ENCODE data around the gene SERTAD3. TPM values are rescaled to one million over a fixed set of nuclear protein-coding genes. Genes with fewer than 3 reads are reported as not detected.

SERTAD3 gene
- total and polyA plus RNA-seq, 2 of the 4 experiments (the other 2 are of a cell fraction): 20.5 to 23.3 TPM

DNA sequence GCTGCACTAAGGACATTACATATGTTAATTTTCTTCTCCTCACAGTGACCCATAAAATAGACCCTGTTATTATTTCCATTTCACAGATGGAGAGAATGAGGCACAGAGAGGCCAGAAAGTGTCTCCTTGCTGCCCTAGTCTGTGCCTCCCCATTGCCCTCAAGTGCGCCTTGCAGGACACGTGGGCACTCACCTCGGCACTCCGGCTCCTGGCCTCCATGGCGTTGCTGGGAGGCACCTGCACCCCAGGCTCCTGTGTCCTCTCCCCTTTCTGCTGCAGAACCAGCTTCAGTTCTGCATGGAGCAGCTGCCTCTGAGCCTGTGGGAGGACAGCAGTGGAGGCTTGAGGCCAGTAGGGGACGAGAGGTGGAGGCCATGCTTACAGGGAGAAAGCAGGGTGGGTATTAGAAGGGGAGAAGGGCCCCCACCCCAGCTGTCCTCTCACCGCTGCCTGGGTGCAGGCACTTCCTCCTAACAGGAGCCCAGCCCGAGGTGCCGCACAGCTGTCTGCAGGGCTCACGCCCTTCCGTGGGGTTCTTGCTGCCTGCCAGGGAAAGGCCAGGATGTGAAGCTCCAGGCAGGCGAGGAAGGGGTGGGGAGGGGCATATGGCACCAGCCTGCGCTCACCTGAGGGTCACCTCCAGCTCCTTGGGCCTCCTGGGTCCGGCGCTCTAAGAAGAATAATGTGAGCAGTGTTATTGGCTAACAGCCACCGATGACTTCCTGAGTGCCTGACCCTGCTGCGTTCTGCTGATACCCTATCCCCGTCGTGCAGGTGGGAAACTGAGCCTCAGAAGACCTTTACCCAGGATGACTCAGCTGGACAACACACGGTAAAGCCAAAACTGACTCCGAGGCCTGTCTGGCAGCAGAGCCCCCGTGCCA is 36.2 kb downstream of the SERTAD3 start:
- Histone ChIP-seq H3K4ac (ENCODE audit: low read depth, low read length) (no peak overlapping the region), H2AK5ac (ENCODE audit: low read depth, low read length) (no peak overlapping the region), H3K56ac (ENCODE audit: extremely low read depth, insufficient read depth, low read length) (no peak overlapping the region), H3K4me1 (ENCODE audit: control insufficient read depth, insufficient read depth, low read length) (no peaks in the 10 kb centered on the region; the same call in 1 of the 2 replicates), H3K23ac (ENCODE audit: low read depth, low read length) (no peak overlapping the region), H2BK20ac (ENCODE audit: low read depth, low read length) (no peak overlapping the region), H2AFZ (replicated peaks; ENCODE audit: low read length, poor library complexity) (no peak overlapping the region), H2BK120ac (ENCODE audit: low read depth, low read length) (no peak overlapping the region), H4K20me1 (ENCODE audit: insufficient read depth, low read length) (no peaks in the 10 kb centered on the region), H3K9me1 (ENCODE audit: insufficient read depth, low read length) (no peaks in the 10 kb centered on the region), H4K8ac (ENCODE audit: low read depth in 2 of 2, low read length in 2 of 2) (no peak overlapping the region), H3K18ac (ENCODE audit: low read depth, low read length) (no peak overlapping the region), H2BK15ac (ENCODE audit: low read depth, low read length) (no peak overlapping the region), H4K5ac (ENCODE audit: low read depth, low read length) (no peak overlapping the region), H3K27me3 (ENCODE audit: control insufficient read depth, insufficient read depth, low read length) (no peaks in the 10 kb centered on the region), H3K4me2 (ENCODE audit: low read depth, low read length) (no peak overlapping the region), H3K79me1 (ENCODE audit: low read depth in 1 of 2, low read length in 2 of 2) (peaks cover 0 to 4% of the 10 kb centered on the region in 2 experiments; a peak in 1 of 4 replicates), H3K9me3 (ENCODE audit: control insufficient read depth, insufficient read depth, low read length) (no peaks in the 10 kb centered on the region), H2AK9ac (replicated peaks; ENCODE audit: low read depth, low read length, poor library complexity) (no peak overlapping the region), H3K4me3 (ENCODE audit: insufficient read depth, low read depth, low read length) (no peak overlapping the region), H3K27ac (ENCODE audit: insufficient read depth, low read length) (no peak overlapping the region), H3K14ac (replicated peaks; ENCODE audit: low read depth, low read length) (no peak overlapping the region), H4K91ac (ENCODE audit: insufficient read depth, low read depth, low read length) (no peak overlapping the region), H3K36me3 (ENCODE audit: control insufficient read depth, insufficient read depth, low read length) (no peaks in the 10 kb centered on the region), H3K9ac (ENCODE audit: low read depth, low read length) (no peak overlapping the region), H2BK5ac (ENCODE audit: low read depth, low read length, poor library complexity, severe bottlenecking) (no peak overlapping the region)
- no TSS peak for BruUV-seq (replicated peaks)
- ChIA-PET POLR2A (ENCODE audit: unreplicated experiment) (no interaction called here), CTCF (no interaction called here)
- intact Hi-C loops (cut with micrococcal nuclease) (no loop called here), in situ Hi-C loops (cut with MboI; ENCODE audit: low sequenced_read_pairs) (no loop called here), dilution Hi-C loops (cut with HindIII; ENCODE audit: low sequenced_read_pairs, unreplicated experiment) (no loop called here)
- 56% methylated on average over 8 of the region's 22 CpGs; no CpG with 5 or more reads in 1 of the 2 experiments for WGBS, 2 experiments (ENCODE audit: extremely low coverage in 2 of 2, insufficient read length in 1 of 2)
- ATAC-seq (ENCODE audit: low read depth) (no peak), DNase-seq (no peak)
- TF ChIP-seq, protein P1, sequence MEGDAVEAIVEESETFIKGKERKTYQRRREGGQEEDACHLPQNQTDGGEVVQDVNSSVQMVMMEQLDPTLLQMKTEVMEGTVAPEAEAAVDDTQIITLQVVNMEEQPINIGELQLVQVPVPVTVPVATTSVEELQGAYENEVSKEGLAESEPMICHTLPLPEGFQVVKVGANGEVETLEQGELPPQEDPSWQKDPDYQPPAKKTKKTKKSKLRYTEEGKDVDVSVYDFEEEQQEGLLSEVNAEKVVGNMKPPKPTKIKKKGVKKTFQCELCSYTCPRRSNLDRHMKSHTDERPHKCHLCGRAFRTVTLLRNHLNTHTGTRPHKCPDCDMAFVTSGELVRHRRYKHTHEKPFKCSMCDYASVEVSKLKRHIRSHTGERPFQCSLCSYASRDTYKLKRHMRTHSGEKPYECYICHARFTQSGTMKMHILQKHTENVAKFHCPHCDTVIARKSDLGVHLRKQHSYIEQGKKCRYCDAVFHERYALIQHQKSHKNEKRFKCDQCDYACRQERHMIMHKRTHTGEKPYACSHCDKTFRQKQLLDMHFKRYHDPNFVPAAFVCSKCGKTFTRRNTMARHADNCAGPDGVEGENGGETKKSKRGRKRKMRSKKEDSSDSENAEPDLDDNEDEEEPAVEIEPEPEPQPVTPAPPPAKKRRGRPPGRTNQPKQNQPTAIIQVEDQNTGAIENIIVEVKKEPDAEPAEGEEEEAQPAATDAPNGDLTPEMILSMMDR (conservative IDR thresholded peaks at IDR 0.05; ENCODE audit: low read depth, low read length): no peak
- TF ChIP-seq MAZ (IDR thresholded peaks at IDR 0.05; ENCODE audit: borderline replicate concordance, low read depth, low read length) (no peak), MXI1 (IDR thresholded peaks at IDR 0.05; ENCODE audit: borderline replicate concordance, low read depth, low read length) (no peak), NFE2L2 (IDR thresholded peaks at IDR 0.05; ENCODE audit: low read depth, low read length) (no peak), RCOR1 (IDR thresholded peaks at IDR 0.05; ENCODE audit: insufficient replicate concordance, low read length) (no peak), CHD1 (IDR thresholded peaks at IDR 0.05; ENCODE audit: low read depth, low read length) (no peak), RAD21 (IDR thresholded peaks at IDR 0.05; ENCODE audit: low read length) (no peak), CEBPB (IDR thresholded peaks at IDR 0.05; ENCODE audit: low read depth, low read length) (no peak), SMC3 (IDR thresholded peaks at IDR 0.05; ENCODE audit: low read depth, low read length) (no peak), BHLHE40 (IDR thresholded peaks at IDR 0.05; ENCODE audit: low read depth, low read length) (no peak), RFX5 (IDR thresholded peaks at IDR 0.05; ENCODE audit: low read depth, low read length) (no peak), FOS (IDR thresholded peaks at IDR 0.05; ENCODE audit: low read depth, low read length) (no peak)
- TF ChIP-seq, protein P2, sequence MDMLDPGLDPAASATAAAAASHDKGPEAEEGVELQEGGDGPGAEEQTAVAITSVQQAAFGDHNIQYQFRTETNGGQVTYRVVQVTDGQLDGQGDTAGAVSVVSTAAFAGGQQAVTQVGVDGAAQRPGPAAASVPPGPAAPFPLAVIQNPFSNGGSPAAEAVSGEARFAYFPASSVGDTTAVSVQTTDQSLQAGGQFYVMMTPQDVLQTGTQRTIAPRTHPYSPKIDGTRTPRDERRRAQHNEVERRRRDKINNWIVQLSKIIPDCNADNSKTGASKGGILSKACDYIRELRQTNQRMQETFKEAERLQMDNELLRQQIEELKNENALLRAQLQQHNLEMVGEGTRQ (IDR thresholded peaks at IDR 0.05; ENCODE audit: low read depth, low read length): no peak
- TF ChIP-seq, protein P3, sequence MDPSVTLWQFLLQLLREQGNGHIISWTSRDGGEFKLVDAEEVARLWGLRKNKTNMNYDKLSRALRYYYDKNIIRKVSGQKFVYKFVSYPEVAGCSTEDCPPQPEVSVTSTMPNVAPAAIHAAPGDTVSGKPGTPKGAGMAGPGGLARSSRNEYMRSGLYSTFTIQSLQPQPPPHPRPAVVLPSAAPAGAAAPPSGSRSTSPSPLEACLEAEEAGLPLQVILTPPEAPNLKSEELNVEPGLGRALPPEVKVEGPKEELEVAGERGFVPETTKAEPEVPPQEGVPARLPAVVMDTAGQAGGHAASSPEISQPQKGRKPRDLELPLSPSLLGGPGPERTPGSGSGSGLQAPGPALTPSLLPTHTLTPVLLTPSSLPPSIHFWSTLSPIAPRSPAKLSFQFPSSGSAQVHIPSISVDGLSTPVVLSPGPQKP (IDR thresholded peaks at IDR 0.05; ENCODE audit: borderline replicate concordance, low read depth, low read length): no peak

Measured in IMR-90 (cell line).